Stimulated activated CD4-positive, alpha-beta T cell treated with anti-CD3 and anti-CD28 coated beads, Interleukin-12 subunit alpha, Interleukin-12 subunit beta, amount 100 ng/mL, for 48 hours (primary cell): Measurements from ENCODE around the gene PRLHR.
"Not testable (repeated sequence)": the region's sequence is repeated elsewhere in the genome, so short reads cannot be mapped to it uniquely, and the experiment has no call there.

Experiments used
- DNase-seq, 3 donors: peaks; one replicate each; pipeline ENCODE4 v3.0.0-alpha.2; 2020; ENCODE audit warnings: low read depth in 2 of 3, low spot score in 1 of 3

Gene PRLHR

DNA sequence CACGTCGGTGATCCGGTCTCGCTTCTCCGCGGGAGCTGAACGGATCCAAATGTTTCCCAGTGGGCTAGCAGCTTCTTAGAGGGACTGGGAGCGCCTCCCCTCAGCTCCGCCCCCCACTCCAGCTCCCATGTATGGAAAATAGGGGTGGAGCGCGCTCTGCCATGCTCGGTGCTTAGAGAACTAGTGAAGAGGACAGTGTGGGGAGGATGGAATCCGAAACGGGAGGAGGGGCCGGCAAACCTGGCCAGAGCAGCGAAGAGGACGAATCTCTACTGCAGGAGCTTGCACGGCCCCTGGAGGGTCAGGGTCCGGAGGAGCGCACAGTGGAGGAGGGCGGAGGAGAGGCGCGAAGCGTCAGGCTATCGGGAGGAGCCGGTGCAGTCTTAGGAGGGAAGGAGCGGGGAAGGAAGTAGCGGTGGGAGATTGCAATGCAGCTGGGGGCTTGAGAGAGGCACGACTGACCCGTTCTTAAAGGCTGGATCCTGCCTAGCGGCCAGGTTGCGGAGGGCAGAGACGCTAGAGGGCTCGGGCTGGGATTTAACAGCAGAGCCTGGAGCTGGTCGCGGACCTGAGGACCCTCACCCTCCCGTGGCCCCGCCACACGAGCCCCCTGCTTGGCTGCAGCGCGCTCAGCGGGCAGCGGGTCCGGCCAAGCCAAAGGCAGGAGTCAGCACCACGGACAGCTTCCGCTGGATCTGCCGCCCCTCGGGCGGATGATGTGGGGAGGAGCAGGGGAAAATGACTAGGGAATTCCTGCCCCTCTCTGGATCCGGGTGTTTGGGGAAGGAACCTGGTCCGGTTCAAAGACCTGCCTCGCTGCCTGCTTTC lies at the start of gene PRLHR:
TSS of gene PRLHR (minus strand) at position 51 of the 828 bp plus-strand sequence. CDS start 404 bp downstream, outside the sequence.
- no peak for DNase-seq

DNA sequence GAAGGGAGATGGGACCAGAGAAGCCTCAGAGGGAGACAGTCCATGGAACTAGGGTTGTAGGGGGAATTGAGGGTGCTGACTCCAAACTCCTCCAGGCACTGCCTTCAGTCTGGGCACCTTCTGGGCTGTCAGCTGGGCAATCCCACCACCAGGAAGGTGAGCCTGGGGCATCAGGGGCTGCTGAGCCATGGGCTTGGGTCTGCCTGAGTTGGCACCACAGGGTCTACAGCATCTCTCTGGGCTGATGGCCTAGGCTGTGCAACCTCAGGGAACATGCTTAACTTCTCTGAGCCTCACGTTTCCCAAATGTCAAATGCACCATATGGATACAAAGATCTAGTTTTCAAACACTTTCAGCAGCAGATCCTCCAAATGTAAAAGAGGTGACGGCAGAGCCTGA lies 46.8 kb upstream of the PRLHR start:
- DNase-seq: no peak

DNA sequence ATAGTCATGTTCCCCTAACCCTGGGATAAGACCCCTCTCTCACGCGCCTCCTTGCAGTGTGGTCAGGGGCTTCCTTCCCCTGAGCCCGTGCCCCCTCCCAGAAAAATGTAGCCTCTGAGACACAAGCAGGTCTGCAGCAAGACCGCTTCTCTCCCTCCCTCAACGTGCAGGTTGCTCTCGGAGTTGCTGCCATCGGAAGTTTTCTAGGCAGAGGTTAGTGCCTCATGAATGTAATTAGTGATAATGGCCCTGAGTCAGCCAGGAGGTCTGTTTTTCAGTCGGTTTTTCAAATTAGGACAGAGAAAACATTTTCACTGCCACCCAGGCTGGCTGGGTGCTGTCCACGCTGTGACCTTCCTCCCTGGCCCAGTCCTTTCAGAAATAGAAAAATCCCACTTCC lies 43.2 kb upstream of the PRLHR start:
- DNase-seq: no peak

DNA sequence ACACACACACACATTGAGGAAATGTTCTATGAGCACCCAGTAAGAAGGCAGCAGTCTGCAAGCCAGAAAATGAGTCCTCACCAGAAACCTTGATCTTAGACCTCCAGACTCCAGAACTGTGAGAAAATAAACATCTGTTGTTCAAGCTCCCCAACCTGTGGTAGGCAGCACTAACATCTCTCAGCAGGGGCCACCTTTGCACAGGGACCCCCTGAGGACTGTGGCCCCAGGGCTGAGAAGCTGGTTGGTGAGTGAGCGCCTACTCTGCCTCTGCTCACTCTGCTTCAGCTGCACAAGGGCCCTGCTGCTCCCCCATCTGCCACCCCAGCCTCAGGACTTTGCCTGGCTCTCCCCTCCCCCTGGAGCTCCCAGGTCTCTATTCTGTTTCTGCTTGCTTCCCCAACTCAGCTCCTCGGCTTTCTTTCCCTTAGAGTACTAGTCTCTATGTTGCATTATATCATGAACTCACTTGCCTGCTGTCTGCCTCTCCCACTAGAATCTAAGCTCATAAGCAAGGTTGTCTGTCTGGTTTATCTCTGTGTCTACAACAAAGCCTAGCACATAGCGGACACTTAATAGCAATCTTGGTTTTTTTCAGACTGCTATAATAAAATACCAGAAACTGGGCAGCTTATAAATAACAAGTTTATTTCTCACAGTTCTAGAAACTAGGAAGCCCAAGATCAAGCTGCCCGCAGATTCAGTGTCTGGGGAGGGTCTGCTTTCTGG lies 40.4 kb upstream of the PRLHR start:
- DNase-seq: no peak

GRCh38 chr10:118633786-118634185 lies 38.3 kb upstream of the PRLHR start:
- DNase-seq: no peak

DNA sequence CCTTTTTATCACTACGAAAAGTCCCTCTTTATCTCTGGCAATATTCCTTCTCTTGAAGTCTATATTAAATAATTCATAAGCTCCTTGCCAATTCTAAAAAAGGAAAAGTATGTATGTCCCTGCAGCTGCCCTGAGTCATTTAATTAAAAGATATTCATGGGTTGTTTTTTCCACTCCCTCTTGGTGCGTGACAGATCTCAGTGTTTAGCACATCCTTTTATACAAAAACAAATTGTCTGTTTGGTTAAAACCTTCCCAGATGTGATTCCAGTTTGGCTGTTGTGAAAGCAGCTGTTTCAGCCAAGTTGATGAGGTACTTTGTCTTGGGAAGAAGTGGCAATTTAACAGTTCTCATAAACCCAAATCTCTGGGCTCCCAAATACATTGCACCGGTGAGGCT lies 33.8 kb upstream of the PRLHR start:
- no peak for DNase-seq

DNA sequence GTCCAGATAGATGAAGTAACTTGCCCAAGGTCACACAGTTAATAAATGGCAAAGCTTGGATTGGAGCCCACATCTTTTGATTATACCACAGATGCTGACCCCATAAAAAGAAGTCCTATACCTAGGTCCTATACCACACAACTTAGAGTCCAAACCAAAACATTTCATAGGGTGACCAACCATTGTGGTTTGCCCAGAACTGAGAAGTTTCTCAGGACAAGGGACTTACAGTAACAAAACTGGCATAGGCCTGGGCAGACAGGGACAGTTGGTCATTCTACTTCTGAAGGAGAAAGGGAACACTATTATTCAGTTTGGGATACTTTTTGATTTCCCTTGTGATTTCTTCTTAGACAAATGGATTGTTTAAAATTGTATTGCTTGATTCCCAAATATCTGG lies 32.9 kb upstream of the PRLHR start:
- DNase-seq: no peak

- no peak for DNase-seq
These were observed 31.5 kb upstream of the PRLHR start for GRCh38 chr10:118626953-118627352.

DNA sequence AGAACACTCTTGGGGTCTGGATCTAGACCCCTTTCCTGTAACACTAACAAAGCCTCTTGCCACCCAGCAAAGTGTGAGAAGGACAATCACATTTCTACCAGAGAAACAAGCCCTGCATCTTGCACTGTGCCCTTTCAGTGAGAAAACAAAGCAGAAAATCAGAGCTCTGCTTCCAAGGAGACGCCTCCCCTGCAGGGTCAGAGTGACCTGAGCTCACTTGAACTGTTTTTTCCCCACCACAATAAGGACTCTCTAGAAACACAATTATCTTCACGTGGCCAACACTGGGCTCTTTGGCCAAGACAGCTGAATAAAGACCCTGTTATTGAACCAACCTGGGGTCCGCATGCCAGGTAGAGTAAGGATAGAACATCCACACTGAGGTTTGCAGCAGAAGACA lies 30.1 kb upstream of the PRLHR start:
- DNase-seq: no peak

- DNase-seq: no peak
These were observed 29.3 kb upstream of the PRLHR start for GRCh38 chr10:118624747-118625146.

DNA sequence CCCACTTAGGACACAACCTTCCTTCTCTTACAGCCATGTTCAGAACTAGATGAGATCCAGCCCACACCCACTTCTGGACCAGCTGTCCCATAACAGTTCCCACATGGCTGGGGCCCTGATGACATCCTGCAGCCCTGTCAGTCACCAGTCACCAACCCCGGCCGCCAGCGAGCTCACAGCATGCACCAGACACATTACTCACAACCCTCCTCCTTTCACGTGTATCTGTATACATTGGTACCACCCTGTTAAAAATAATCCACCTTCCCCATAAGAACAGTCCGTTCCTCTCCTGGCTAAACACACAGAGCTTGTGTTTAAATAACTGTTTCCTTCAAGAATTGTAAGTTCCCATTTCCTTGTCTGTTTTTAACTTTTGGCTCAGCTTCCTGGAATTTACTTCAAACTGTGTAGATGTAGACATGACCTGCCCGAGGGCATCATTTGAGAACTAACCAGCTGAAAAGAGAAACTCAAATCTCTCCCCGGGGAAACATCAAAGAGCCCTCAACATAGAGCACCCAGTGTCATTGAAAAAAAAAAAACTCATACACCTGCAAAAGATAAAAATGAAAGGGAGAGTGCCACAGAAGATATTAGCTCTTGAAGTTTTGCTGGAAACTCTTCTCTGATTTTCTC lies 26.0 kb upstream of the PRLHR start:
- peak in 1 of 3 donors; percentile 5 for DNase-seq

DNA sequence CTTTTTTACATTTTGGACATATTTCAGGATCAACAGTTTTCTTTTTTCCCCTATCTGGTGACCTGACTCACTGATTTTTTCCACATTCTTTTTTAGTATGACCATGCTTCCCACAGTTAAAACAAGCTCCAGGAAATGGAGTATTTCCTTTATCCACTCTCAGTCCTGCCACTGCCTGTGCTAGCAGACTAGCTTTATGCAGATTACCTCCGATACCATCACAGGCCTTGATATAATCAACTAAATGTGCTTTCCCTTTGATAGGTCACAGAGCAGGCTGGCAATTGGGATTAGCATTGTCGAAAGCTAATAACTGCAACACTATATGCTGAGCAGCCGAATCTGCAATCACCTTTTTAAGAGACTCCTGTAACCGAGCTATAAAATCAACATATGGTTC lies 18.4 kb upstream of the PRLHR start:
- not testable (repeated sequence) for DNase-seq

DNA sequence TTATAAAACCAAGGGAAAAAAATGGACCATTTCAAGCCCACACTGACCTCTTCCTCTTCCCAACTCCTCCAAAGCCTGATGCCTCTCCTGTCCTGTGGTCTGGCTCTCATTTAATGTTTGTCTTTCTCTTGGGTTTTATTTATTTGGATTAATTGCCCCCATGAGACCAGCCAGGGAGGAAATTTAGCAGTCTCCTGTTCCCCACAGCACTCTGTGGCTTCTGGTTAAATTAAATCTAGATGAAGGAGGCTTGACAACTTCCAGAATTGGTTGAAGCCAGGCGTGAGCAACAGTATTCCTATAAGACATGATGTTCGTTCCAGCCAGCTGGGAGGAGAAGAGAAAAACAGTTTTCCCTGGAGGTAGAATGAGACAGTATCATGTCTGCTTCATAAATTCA lies 15.1 kb upstream of the PRLHR start:
- no peak for DNase-seq

- DNase-seq: no peak
These were observed 12.4 kb upstream of the PRLHR start for GRCh38 chr10:118607768-118608354.

GRCh38 chr10:118605694-118606093 lies 10.2 kb upstream of the PRLHR start:
- DNase-seq: no peak

GRCh38 chr10:118596426-118597124 lies 1.1 kb upstream of the PRLHR start:
- no peak for DNase-seq

- no peak for DNase-seq
These were observed 406 bp downstream of the PRLHR start for GRCh38 chr10:118595064-118595420.

- peak; percentile 6 to 17 (median 8) for DNase-seq
These were observed 920 bp downstream of the PRLHR start for GRCh38 chr10:118594392-118595063.

DNA sequence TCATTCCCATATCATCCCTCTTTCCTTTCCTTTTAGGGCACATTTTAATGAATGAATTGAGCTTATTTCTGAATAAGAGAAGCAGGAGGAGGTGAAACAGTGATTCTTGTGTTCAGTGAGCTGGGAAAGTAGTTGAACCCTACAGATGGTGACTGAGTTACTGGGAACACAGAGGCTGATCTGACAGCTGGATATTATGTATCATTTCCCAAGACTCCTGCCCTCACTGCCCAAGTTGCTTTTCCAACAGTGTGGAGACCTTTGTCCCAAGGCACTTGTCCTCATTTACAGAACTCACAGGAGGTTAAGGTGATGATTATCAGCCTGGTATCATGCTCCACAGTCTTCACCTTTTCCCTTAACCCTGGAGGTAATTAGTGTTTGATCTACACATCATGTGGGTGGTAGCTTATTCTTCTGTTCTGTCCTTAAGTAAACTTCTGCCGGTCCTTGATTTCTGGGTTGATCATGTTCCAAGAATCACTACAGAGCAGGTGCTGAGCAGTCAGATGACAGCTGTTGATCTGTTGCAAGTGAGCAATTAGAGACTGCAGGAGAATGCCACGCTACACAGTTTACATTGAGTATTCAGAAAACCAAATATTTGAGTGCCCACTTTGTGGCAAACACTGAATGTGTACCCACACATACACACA lies 2.6 kb downstream of the PRLHR start:
- DNase-seq: no peak

- no peak for DNase-seq
These were observed 5.1 kb downstream of the PRLHR start for GRCh38 chr10:118590334-118590733.
